HL-60/S4 (cell line): Measurements from ENCODE around the gene MBNL3.
"Not testable (repeated sequence)": the region's sequence is repeated elsewhere in the genome, so short reads cannot be mapped to it uniquely, and the experiment has no call there.

Experiments used
- in situ Hi-C: fragments of 300-500 bp; cut with MboI; formaldehyde crosslinking; loops from 2 replicates; pipeline ENCODE4 v1.14.3; 2022; ENCODE audit warnings: low sequenced_read_pairs

Gene MBNL3

GRCh38 chrX:132480581-132481203 is 8.1 kb downstream of the MBNL3 start:
- in situ Hi-C loops = no loop called here

GRCh38 chrX:132474544-132475248 is 14.1 kb downstream of the MBNL3 start:
- in situ Hi-C loops = no loop called here

- in situ Hi-C loops = no loop called here
These were observed 16.4 kb downstream of the MBNL3 start for GRCh38 chrX:132472397-132472796.

- in situ Hi-C loops = no loop called here
These were observed 18.0 kb downstream of the MBNL3 start for GRCh38 chrX:132470831-132471230.

- in situ Hi-C loops = no loop called here
These were observed 18.7 kb downstream of the MBNL3 start for GRCh38 chrX:132470179-132470578.

DNA sequence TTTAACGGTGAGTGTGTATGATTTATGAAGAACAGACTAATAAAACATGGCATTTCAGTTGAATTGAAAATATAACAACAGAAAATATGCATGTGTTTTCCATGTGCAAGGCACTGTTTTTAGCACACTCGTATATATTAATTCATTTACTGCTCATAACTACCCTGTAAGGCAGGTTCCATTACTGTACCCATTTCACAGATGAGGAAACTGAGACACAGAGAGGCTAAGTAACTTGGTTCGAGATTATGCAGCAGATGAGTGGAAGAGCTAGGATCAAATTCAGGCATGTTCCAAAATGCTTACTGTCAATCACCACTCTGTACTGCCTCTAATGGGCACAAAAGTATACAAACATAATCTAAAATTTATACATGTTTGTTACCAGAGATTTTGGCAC is 20.4 kb downstream of the MBNL3 start:
- in situ Hi-C loops = no loop called here

- in situ Hi-C loops = no loop called here
These were observed 20.8 kb downstream of the MBNL3 start for GRCh38 chrX:132467989-132468388.

DNA sequence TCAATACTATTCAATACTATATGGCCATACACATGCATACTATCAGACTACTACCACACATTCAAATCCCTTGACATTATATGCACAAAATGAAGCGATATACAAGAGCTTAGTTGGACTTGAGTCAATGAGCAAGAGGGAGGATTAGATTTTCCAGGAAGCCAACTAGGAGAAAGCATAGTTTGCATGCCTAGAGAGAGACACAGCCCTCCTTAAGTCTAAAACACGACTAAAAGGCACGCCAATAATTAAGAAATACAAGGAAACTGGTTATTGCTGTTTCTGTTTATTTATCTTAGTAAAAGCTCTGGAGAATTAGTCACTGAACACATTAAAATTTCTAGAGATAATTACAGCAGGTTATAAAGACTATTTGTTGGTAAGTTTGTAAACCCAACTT is 21.8 kb downstream of the MBNL3 start:
- in situ Hi-C loops = no loop called here

DNA sequence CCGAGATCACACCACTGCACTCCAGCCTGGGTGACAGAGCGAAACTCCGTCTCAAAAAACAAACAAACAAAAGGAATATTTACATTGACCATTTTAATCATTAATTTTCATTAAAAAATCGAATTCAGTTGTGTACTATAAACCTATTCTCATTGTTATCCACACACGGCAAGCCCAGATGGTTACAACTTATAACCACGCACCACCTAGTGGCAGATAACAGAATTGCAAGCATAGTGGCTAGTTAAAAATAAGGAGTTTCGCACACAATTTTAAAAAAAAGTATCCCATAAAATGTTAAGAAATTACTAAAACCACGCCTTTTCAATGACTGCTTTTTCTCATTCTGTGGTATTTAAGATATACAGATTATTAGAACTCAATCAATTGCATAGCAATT is 25.4 kb downstream of the MBNL3 start:
- in situ Hi-C loops = no loop called here

DNA sequence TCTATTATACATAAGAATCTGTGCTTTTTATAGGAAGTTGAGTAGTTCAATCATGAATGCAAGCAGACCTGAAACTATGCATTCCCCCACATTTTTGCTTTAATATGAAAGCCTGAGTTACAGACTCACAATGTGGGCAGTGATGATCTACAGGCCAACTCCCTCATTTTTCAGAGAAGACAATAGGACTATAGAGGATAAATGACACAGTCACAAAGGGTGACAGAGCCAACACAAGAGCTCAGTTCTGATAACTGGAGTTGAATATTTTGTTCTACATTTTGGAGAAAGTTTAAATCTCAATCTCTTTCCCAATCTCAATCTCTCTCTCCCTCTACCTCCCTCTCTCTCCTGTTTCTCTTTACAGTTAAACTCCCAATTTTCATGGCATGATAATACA is 27.0 kb downstream of the MBNL3 start:
- in situ Hi-C loops = no loop called here

DNA sequence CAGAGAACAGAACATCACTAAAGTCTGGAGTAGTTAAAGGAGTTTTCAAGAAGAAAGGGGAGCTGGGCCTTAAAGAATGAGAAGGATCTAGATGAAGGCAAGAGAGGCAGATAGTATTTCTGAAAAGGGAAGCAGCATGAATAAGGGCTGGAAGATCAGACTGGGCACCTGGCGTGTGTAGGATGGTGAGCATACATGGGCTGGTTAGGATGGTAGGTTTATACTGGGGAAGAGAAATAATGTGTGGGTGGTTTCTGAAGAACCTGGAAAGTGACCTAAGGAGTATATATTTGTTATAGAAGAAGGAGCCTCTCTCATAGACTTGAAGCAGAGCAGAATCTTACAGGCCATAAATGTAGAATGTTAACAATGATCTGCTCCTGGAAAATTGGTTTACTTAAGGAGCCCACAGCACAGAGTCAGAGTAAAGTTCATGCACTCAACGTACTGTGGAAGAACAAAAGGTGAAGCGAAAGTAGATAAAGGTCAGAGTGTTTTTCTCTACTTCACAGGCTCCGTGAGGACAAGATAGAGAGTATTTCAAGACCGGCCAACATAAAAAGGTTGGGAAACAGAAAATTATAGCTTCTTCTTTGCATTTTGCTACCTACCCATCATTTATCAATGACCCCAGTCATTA is 35.8 kb downstream of the MBNL3 start:
- in situ Hi-C loops = no loop called here

- in situ Hi-C loops = not testable (repeated sequence)
These were observed 42.9 kb downstream of the MBNL3 start for GRCh38 chrX:132445909-132446308.

DNA sequence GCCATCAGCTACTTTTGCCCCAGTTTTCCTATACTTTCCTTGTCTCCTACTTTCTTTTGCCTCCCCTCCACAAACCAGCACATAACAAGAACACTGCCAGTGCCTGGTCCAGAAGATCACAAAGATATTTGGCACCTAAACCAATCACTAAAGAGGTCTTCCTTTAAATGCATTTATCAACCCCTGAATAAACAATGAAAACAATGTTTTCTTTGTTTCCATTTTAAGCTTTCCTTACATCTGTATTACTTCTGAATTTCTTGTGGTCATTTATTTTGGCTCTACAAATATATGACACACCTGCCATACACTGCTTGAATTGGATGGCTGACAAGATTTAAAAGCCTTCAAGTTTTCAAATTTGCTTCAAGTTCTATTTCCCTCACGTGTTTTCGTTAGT is 43.9 kb downstream of the MBNL3 start:
- in situ Hi-C loops = no loop called here

- in situ Hi-C loops = no loop called here
These were observed 45.4 kb downstream of the MBNL3 start for GRCh38 chrX:132443196-132444135.

DNA sequence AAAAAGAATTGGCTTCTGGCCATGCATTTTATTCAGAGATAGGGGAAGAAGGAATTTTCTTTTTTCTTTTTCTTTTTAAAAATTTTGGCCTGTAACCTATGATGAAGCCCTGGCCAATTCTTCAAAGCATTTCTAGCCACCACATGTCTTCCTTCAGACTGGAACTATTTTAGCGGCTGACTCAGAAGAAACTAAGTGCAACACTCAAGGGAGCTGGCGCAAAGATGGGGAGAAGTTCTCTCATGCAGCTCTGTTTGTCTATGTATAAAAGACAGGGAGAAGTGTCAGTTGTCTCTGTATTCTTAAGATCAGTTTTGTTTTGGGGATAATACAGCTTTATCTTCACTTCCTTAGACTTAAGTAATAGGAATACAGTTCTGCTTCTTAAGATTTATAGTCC is 46.1 kb downstream of the MBNL3 start:
- in situ Hi-C loops = no loop called here

- in situ Hi-C loops = no loop called here
These were observed 53.6 kb downstream of the MBNL3 start for GRCh38 chrX:132435222-132435621.

- in situ Hi-C loops = no loop called here
These were observed 55.3 kb downstream of the MBNL3 start for GRCh38 chrX:132433551-132433950.

GRCh38 chrX:132433001-132433400 is 55.8 kb downstream of the MBNL3 start:
- in situ Hi-C loops = no loop called here

- in situ Hi-C loops = no loop called here
These were observed 59.9 kb downstream of the MBNL3 start for GRCh38 chrX:132428896-132429295.

- in situ Hi-C loops = no loop called here
These were observed 62.0 kb downstream of the MBNL3 start for GRCh38 chrX:132426695-132427281.
